GM13977 (cell line): ENCODE data around the gene SSTR4.

ENCODE experiments used
- DNase-seq: peaks from one replicate; pipeline ENCODE4 v3.0.0; 2012; ENCODE audit warnings: low spot score
- CTCF ChIP-seq: IDR thresholded peaks from 2 replicates; pipeline ENCODE4 v1.5.1; 2012; ENCODE audit warnings: mild to moderate bottlenecking, control low read depth; ENCODE audit not compliant: insufficient read depth; ENCODE audit errors: extremely low read depth, missing control alignments
- in situ Hi-C: fragments of 300-500 bp; cut with MboI; formaldehyde crosslinking; loops from one replicate; pipeline ENCODE4 v1.12.0; 2022; ENCODE audit warnings: low sequenced_read_pairs, low pct_unique_long_range_greater_than_20kb, mixed read lengths, inconsistent platforms; ENCODE audit not compliant: unreplicated experiment

Gene SSTR4

GRCh38 chr20:23065266-23066201, 30.4 kb downstream of the SSTR4 start:
- DNase-seq, result no peak
- no peak for TF ChIP-seq CTCF
- in situ Hi-C loops, result loop anchor here (25.0 kb wide), 1 partner anchor 272 kb away; no protein-coding TSS in a partner anchor

- no peak for DNase-seq
- in situ Hi-C loops, result loop anchor here (25.0 kb wide), 1 partner anchor 271 kb away; no protein-coding TSS in a partner anchor
- no peak for TF ChIP-seq CTCF
Measured at GRCh38 chr20:23066772-23067171, 31.7 kb downstream of the SSTR4 start.

- DNase-seq, result no peak
- TF ChIP-seq CTCF, result no peak
- in situ Hi-C loops, result loop anchor here (25.0 kb wide), 1 partner anchor 269 kb away; no protein-coding TSS in a partner anchor
Measured at GRCh38 chr20:23068283-23068682, 33.2 kb downstream of the SSTR4 start.

- in situ Hi-C loops, result loop anchor here (25.0 kb wide), 1 partner anchor 268 kb away; no protein-coding TSS in a partner anchor
- no peak for DNase-seq
- no peak for TF ChIP-seq CTCF
Measured at GRCh38 chr20:23069108-23069507, 34.0 kb downstream of the SSTR4 start.

GRCh38 chr20:23071398-23071797, 36.3 kb downstream of the SSTR4 start:
- no peak for TF ChIP-seq CTCF
- in situ Hi-C loops, result loop anchor here (25.0 kb wide), 1 partner anchor 266 kb away; no protein-coding TSS in a partner anchor
- DNase-seq, result no peak

- no peak for DNase-seq
- TF ChIP-seq CTCF, result no peak
- in situ Hi-C loops, result loop anchor here (25.0 kb wide), 1 partner anchor 265 kb away; no protein-coding TSS in a partner anchor
Measured at GRCh38 chr20:23071996-23072395, 36.9 kb downstream of the SSTR4 start.
